HCT116 (cell line): ENCODE data around the gene PREP. TPM values are rescaled to one million over a fixed set of nuclear protein-coding genes. Genes with fewer than 3 reads are reported as not detected.

Source experiments
- ATAC-seq: fragments of 200-7000 bp; cut with Tn5 transposase; 2 replicates; pipeline ENCODE4 v1.9.1; 2020; ENCODE audit warnings: mild to moderate bottlenecking, moderate library complexity
- BruUV-seq: library from RNA; stranded (reverse); fragments of 400-500 nt; replicated peaks from 2 replicates; lab custom pipeline; 2021; lab: Mats Ljungman, UMichigan
- CTCF ChIA-PET: fragments of 300-600 bp; sonication (Branson Sonifier 250); formaldehyde crosslinking; loops from one replicate; lab custom pipeline; 2021; ENCODE audit warnings: antibody characterized with exemption; lab: Charles Lee
- POLR2A ChIA-PET: fragments of 300-600, 350-600 bp; sonication (Branson Sonifier 250); formaldehyde crosslinking; loops from one replicate; lab custom pipeline; 2021; ENCODE audit warnings: antibody characterized with exemption; lab: Charles Lee
- RAD21 ChIA-PET, 2 experiments: fragments of 300-600 bp; sonication (Branson Sonifier 250); formaldehyde crosslinking; loops; one replicate each; lab custom pipeline; 2023; ENCODE audit warnings: low total read pairs in 2 of 2; ENCODE audit not compliant: uncharacterized antibody in 2 of 2, unreplicated experiment in 2 of 2, low non-redundant PET in 1 of 2; lab: Charles Lee
- DNase-seq: peaks from one replicate; pipeline ENCODE4 v3.0.0-alpha.2; 2010; ENCODE audit warnings: low read depth, low spot score
- H2AFZ ChIP-seq: fragments of 200-600 bp; shearing (Covaris generic), sonication (generic); 2 replicates; pipeline ENCODE4 v1.6.1; 2017; ENCODE audit warnings: low read depth, mixed run types, mixed read lengths, antibody characterized with exemption, low read length; ENCODE audit not compliant: poor library complexity, severe bottlenecking
- H3K27ac ChIP-seq: 2 replicates; pipeline ENCODE4 v1.5.1; 2012; ENCODE audit warnings: low read depth, low read length
- H3K27me3 ChIP-seq: fragments of 200-600 bp; sonication (generic); 2 replicates; pipeline ENCODE4 v1.6.1; 2016; ENCODE audit warnings: mixed run types, low read length, mixed read lengths; ENCODE audit not compliant: insufficient read depth
- H3K36me3 ChIP-seq, 2 experiments: fragments of 200-500 bp in 1 of 2; fragments of 200-600 bp in 1 of 2; sonication (Bioruptor generic) in 1 of 2; sonication (generic) in 1 of 2; 2 replicates each; pipeline versions ENCODE4 v1.5.1 to v1.6.1; 2014 to 2016; ENCODE audit warnings: low read length in 2 of 2, inconsistent platforms in 1 of 2, mixed read lengths in 1 of 2, mixed run types in 1 of 2; ENCODE audit not compliant: insufficient read depth in 2 of 2, control insufficient read depth in 1 of 2
- H3K4me1 ChIP-seq, 2 experiments: fragments of 200-600 bp in 1 of 2; sonication (generic) in 1 of 2; 2 replicates each; pipeline versions ENCODE4 v1.5.1 to v1.6.1; 2012 to 2017; ENCODE audit warnings: low read length in 2 of 2, inconsistent platforms in 1 of 2, mild to moderate bottlenecking in 1 of 2, mixed read lengths in 1 of 2, mixed run types in 1 of 2, moderate library complexity in 1 of 2; ENCODE audit not compliant: insufficient read depth in 2 of 2, control insufficient read depth in 1 of 2
- H3K4me2 ChIP-seq: fragments of 200-600 bp; sonication (generic); 2 replicates; pipeline ENCODE4 v1.6.1; 2017; ENCODE audit warnings: mixed run types, low read length, mixed read lengths
- H3K4me3 ChIP-seq, 2 experiments: fragments of 200-600 bp in 1 of 2; sonication (generic) in 1 of 2; replicated peaks in 1 of 2; 2 replicates each; pipeline ENCODE4 v1.5.1; 2011 to 2016; ENCODE audit warnings: low read length in 2 of 2, control low read depth in 1 of 2, low read depth in 1 of 2, mild to moderate bottlenecking in 1 of 2, mixed read lengths in 1 of 2, mixed run types in 1 of 2
- H3K79me2 ChIP-seq: fragments of 200-600 bp; sonication (generic); 2 replicates; pipeline ENCODE4 v1.6.1; 2017; ENCODE audit warnings: mild to moderate bottlenecking, mixed run types, low read length, moderate library complexity, mixed read lengths; ENCODE audit not compliant: insufficient read depth
- H3K9ac ChIP-seq: fragments of 200-600 bp; sonication (generic); 2 replicates; pipeline ENCODE4 v1.6.1; 2016; ENCODE audit warnings: low read length, mixed read lengths
- H3K9me2 ChIP-seq: fragments of 200-600 bp; sonication (generic), shearing (Covaris generic); 2 replicates; pipeline ENCODE4 v1.6.1; 2017; ENCODE audit warnings: mixed run types, mild to moderate bottlenecking, moderate library complexity; ENCODE audit not compliant: insufficient read depth
- H3K9me3 ChIP-seq, 2 experiments: fragments of 200-500 bp in 1 of 2; fragments of 200-600 bp in 1 of 2; sonication (Bioruptor generic) in 1 of 2; sonication (generic) in 1 of 2; 2 replicates each; pipeline ENCODE4 v1.6.1; 2014 to 2017; ENCODE audit warnings: low read length in 2 of 2, mixed read lengths in 2 of 2, inconsistent platforms in 1 of 2, low read depth in 1 of 2, mild to moderate bottlenecking in 1 of 2, mixed run types in 1 of 2, moderate library complexity in 1 of 2; ENCODE audit not compliant: control insufficient read depth in 1 of 2, insufficient read depth in 1 of 2
- H4K20me1 ChIP-seq: fragments of 200-600 bp; sonication (generic), shearing (Covaris generic); 2 replicates; pipeline ENCODE4 v1.6.1; 2017; ENCODE audit warnings: mixed run types, mild to moderate bottlenecking, moderate library complexity; ENCODE audit not compliant: insufficient read depth
- CBX3 ChIP-seq: IDR thresholded peaks from 2 replicates; pipeline ENCODE4 v1.6.1; 2012; ENCODE audit warnings: low read depth
- CEBPB ChIP-seq: IDR thresholded peaks from 2 replicates; pipeline ENCODE4 v1.6.1; 2012; ENCODE audit warnings: low read depth
- EGR1 ChIP-seq: IDR thresholded peaks from 2 replicates; pipeline ENCODE4 v1.6.1; 2012; ENCODE audit warnings: low read depth
- ELF1 ChIP-seq: IDR thresholded peaks from 2 replicates; pipeline ENCODE4 v1.6.1; 2012; ENCODE audit warnings: low read depth, borderline replicate concordance
- EZH2phosphoT487 ChIP-seq: fragments of 200-600 bp; IDR thresholded peaks from 2 replicates; pipeline ENCODE4 v1.6.1; 2018; ENCODE audit warnings: antibody characterized with exemption, borderline replicate concordance
- FOSL1 ChIP-seq: IDR thresholded peaks from 2 replicates; pipeline ENCODE4 v1.6.1; 2012; ENCODE audit warnings: low read depth
- JUND ChIP-seq: IDR thresholded peaks from 2 replicates; pipeline ENCODE4 v1.6.1; 2012
- POLR2AphosphoS5 ChIP-seq: IDR thresholded peaks from 2 replicates; pipeline ENCODE4 v1.6.1; 2011; ENCODE audit warnings: mild to moderate bottlenecking, low read depth, low read length, moderate library complexity
- RAD21 ChIP-seq: IDR thresholded peaks from 2 replicates; pipeline ENCODE4 v1.6.1; 2012; ENCODE audit warnings: low read depth, mild to moderate bottlenecking
- REST ChIP-seq: IDR thresholded peaks from 2 replicates; pipeline ENCODE4 v1.6.1; 2012; ENCODE audit warnings: low read depth
- SIN3A ChIP-seq: IDR thresholded peaks from 2 replicates; pipeline ENCODE4 v1.6.1; 2012; ENCODE audit warnings: low read depth
- SP1 ChIP-seq: IDR thresholded peaks from 2 replicates; pipeline ENCODE4 v1.6.1; 2012; ENCODE audit warnings: low read depth
- YY1 ChIP-seq: IDR thresholded peaks from 2 replicates; pipeline ENCODE4 v1.6.1; 2011; ENCODE audit warnings: low read length, low read depth, moderate library complexity, mild to moderate bottlenecking; ENCODE audit not compliant: insufficient replicate concordance; ENCODE audit errors: extremely low read depth
- ZFX ChIP-seq: fragments of 450-650 bp; IDR thresholded peaks from 2 replicates; pipeline ENCODE4 v1.6.1; 2017
- intact Hi-C: fragments of 100-400 bp; cut with micrococcal nuclease; formaldehyde crosslinking; loops from 2 replicates; pipeline ENCODE4 v1.10.0; 2022
- total RNA-seq: library from RNA; stranded (reverse); gene quantifications from one replicate; pipeline ENCODE4 v1.2.1, GENCODE V29; 2021; ENCODE audit not compliant: unreplicated experiment
- TF ChIP-seq, protein P1 (sequence below): IDR thresholded peaks from 2 replicates; pipeline ENCODE4 v1.6.1; 2011; ENCODE audit warnings: mild to moderate bottlenecking, low read length, moderate library complexity; ENCODE audit not compliant: insufficient replicate concordance; ENCODE audit errors: extremely low read depth

PREP gene
- total RNA-seq, 1 experiment from 2014 or later: 53.5 TPM

- peaks cover 12 to 17% of the 10 kb centered on the region in 2 experiments; a peak in 2 of 4 replicates for H3K4me1 ChIP-seq
- RAD21 ChIA-PET: no interaction called here
- no peak for ATAC-seq
Observed at GRCh38 chr6:105336986-105337385, 65.9 kb downstream of the PREP start.

GRCh38 chr6:105332576-105332975 is 70.3 kb downstream of the PREP start:
- ATAC-seq (no peak), DNase-seq (no peak)
- Histone ChIP-seq H3K27ac (no peak overlapping the region), H3K4me2 (no peak overlapping the region), H3K9ac (no peak overlapping the region), H3K27me3 (no peaks in the 10 kb centered on the region), H3K4me1 (peaks cover 34% of the 10 kb centered on the region in 2 experiments), H3K9me3 (no peaks in the 10 kb centered on the region), H3K9me2 (no peaks in the 10 kb centered on the region), H3K4me3 (no peak overlapping the region), H2AFZ (no peak overlapping the region), H3K79me2 (no peaks in the 10 kb centered on the region), H4K20me1 (no peaks in the 10 kb centered on the region), H3K36me3 (no peaks in the 10 kb centered on the region)
- ChIA-PET POLR2A (no interaction called here), RAD21 (no interaction called here), CTCF (no interaction called here)
- TF ChIP-seq ELF1: no peak
- no peak for TF ChIP-seq CEBPB
- no peak for TF ChIP-seq EZH2phosphoT487
- TF ChIP-seq EGR1: no peak
- no peak for TF ChIP-seq SP1
- no peak for TF ChIP-seq SIN3A
- no peak for TF ChIP-seq RAD21
- TF ChIP-seq REST: no peak
- TF ChIP-seq POLR2AphosphoS5: no peak
- no peak for TF ChIP-seq CBX3
- no peak for TF ChIP-seq JUND
- TF ChIP-seq YY1: no peak
- no TSS peak for BruUV-seq
- intact Hi-C loops: no loop called here

More at GRCh38 chr6:105336986-105337385, 65.9 kb downstream of the PREP start:
- H3K27me3 ChIP-seq: no peaks in the 10 kb centered on the region
- no peak overlapping the region for H3K4me3 ChIP-seq
- H3K9me2 ChIP-seq: no peaks in the 10 kb centered on the region
- DNase-seq: no peak
- H3K79me2 ChIP-seq: no peaks in the 10 kb centered on the region
- no peaks in the 10 kb centered on the region for H3K9me3 ChIP-seq
- ChIA-PET POLR2A (no interaction called here), CTCF (no interaction called here)
- H3K27ac ChIP-seq: no peak overlapping the region; the same call in 1 of the 2 replicates
- TF ChIP-seq FOSL1: no peak
- TF ChIP-seq, protein P1, sequence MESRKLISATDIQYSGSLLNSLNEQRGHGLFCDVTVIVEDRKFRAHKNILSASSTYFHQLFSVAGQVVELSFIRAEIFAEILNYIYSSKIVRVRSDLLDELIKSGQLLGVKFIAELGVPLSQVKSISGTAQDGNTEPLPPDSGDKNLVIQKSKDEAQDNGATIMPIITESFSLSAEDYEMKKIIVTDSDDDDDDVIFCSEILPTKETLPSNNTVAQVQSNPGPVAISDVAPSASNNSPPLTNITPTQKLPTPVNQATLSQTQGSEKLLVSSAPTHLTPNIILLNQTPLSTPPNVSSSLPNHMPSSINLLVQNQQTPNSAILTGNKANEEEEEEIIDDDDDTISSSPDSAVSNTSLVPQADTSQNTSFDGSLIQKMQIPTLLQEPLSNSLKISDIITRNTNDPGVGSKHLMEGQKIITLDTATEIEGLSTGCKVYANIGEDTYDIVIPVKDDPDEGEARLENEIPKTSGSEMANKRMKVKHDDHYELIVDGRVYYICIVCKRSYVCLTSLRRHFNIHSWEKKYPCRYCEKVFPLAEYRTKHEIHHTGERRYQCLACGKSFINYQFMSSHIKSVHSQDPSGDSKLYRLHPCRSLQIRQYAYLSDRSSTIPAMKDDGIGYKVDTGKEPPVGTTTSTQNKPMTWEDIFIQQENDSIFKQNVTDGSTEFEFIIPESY: no peak
- TF ChIP-seq CBX3: no peak
- TF ChIP-seq JUND: no peak
- no peak for TF ChIP-seq POLR2AphosphoS5
- TF ChIP-seq CEBPB: no peak
- TF ChIP-seq YY1: no peak
- no peak for TF ChIP-seq SIN3A
- TF ChIP-seq ZFX: no peak
- TF ChIP-seq RAD21: no peak
- BruUV-seq: no TSS peak
- no peak overlapping the region for H2AFZ ChIP-seq
- no peaks in the 10 kb centered on the region for H4K20me1 ChIP-seq
- H3K9ac ChIP-seq: no peak overlapping the region
- no peaks in the 10 kb centered on the region for H3K36me3 ChIP-seq
- intact Hi-C loops: no loop called here
- no peak overlapping the region for H3K4me2 ChIP-seq
